ENCODE data around the gene MARF1. TPM values are rescaled to one million over a fixed set of nuclear protein-coding genes. Genes with fewer than 3 reads are reported as not detected.

Gene MARF1
- polyA plus RNA-seq, 1 donor (not counting 4 experiments of a cell fraction or from before 2014, with no cell fraction given): 12.5 TPM

GRCh38 chr16:15598648-15599190 is 44.2 kb downstream of the MARF1 start:
- Histone ChIP-seq H3K79me2 (ENCODE audit: control insufficient read depth, insufficient read depth, low read length) (no peaks in the 10 kb centered on the region), H3K36me3 (ENCODE audit: control insufficient read depth in 2 of 2, extremely low read depth in 1 of 2, insufficient read depth in 2 of 2, low read length in 2 of 2) (peaks cover 24 to 34% of the 10 kb centered on the region in 2 experiments), H3K9me1 (ENCODE audit: control insufficient read depth, extremely low read depth, insufficient read depth, low read length) (no peaks in the 10 kb centered on the region), H3K4me2 (ENCODE audit: control insufficient read depth, extremely low read depth, insufficient read depth, low read depth, low read length) (no peak overlapping the region), H3K4me1 (ENCODE audit: control insufficient read depth, extremely low read depth, insufficient read depth, low read length) (no peaks in the 10 kb centered on the region), H3K9ac (ENCODE audit: control insufficient read depth, extremely low read depth, insufficient read depth, low read length) (no peak overlapping the region), H3K27ac (ENCODE audit: control insufficient read depth, insufficient read depth, low read length) (no peak overlapping the region), H3K27me3 (ENCODE audit: control insufficient read depth, extremely low read depth, insufficient read depth, low read length) (no peaks in the 10 kb centered on the region), H4K20me1 (ENCODE audit: control insufficient read depth, extremely low read depth, insufficient read depth, low read length) (no peaks in the 10 kb centered on the region), H3K4me3 (ENCODE audit: control insufficient read depth in 2 of 3, extremely low read depth in 1 of 3, insufficient read depth in 2 of 3, low read depth in 1 of 3, low read length in 3 of 3) (no peak overlapping the region), H2AFZ (ENCODE audit: control insufficient read depth, low read length) (no peak overlapping the region), H3K9me3 (ENCODE audit: control insufficient read depth, low read depth, low read length) (no peaks in the 10 kb centered on the region)
- DNase-seq (ENCODE audit: low read depth, low spot score): no peak
- FAIRE-seq: no peak
- dilution Hi-C loops (cut with MboI; ENCODE audit: extremely low pct_ligation_motif_present, low sequenced_read_pairs): no loop called here
- no peak for TF ChIP-seq EZH2 (IDR thresholded peaks at IDR 0.05; ENCODE audit: low read length)
- TF ChIP-seq, protein P1, sequence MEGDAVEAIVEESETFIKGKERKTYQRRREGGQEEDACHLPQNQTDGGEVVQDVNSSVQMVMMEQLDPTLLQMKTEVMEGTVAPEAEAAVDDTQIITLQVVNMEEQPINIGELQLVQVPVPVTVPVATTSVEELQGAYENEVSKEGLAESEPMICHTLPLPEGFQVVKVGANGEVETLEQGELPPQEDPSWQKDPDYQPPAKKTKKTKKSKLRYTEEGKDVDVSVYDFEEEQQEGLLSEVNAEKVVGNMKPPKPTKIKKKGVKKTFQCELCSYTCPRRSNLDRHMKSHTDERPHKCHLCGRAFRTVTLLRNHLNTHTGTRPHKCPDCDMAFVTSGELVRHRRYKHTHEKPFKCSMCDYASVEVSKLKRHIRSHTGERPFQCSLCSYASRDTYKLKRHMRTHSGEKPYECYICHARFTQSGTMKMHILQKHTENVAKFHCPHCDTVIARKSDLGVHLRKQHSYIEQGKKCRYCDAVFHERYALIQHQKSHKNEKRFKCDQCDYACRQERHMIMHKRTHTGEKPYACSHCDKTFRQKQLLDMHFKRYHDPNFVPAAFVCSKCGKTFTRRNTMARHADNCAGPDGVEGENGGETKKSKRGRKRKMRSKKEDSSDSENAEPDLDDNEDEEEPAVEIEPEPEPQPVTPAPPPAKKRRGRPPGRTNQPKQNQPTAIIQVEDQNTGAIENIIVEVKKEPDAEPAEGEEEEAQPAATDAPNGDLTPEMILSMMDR (optimal IDR thresholded peaks at IDR 0.05 in 1 of 3, IDR thresholded peaks at IDR 0.05 in 1 of 3, conservative IDR thresholded peaks at IDR 0.05 in 1 of 3; ENCODE audit: extremely low read depth in 1 of 3, insufficient read depth in 2 of 3, low read length in 3 of 3): no peak

DNA sequence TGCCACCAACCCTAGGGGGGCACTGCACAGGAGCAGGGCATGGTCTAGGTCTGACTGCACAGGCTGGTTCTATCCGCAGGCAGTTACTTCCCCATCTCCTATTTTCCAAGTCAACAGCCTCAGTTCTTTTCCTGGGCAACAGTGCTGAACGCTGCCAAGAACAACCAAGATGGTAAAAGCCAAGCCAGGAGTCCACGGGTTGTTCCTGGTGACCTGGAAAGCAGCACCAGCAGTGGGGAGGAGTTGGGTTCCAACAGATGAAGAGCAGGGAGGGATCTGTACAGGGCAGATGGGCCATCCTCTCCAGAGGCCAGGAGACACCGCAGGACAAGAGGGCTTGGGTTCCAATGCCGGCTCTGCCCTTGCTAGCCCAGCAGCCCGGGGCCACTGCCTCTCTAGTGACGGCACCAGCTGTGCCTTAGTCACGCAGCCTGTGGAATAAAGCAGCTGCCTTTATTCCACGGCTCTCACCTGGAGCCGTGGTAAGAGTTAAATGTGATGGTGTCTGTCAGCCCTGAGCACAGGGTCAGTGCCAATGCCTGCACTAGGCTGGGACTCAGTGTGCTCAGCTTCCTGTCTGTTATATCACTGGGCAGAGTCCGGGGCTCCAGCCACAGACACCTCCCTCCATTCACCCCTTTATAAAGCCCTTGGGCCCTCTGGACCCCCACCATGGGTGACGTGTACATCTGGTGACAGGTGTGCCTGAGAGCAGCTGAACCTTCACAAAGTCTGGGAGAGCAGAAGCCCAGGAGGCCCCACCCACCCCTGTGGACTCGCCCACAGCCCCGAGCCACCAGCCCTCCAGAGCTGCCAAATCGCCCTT is 44.9 kb downstream of the MARF1 start:
- peaks cover 1% of the 10 kb centered on the region for H3K4me1 ChIP-seq (ENCODE audit: control insufficient read depth, extremely low read depth, insufficient read depth, low read length)
- H3K9me1 ChIP-seq (ENCODE audit: control insufficient read depth, extremely low read depth, insufficient read depth, low read length): no peaks in the 10 kb centered on the region
- no peak overlapping the region for H2AFZ ChIP-seq (ENCODE audit: control insufficient read depth, low read length)
- H3K9me3 ChIP-seq (ENCODE audit: control insufficient read depth, low read depth, low read length): no peaks in the 10 kb centered on the region
- no peaks in the 10 kb centered on the region for H3K27me3 ChIP-seq (ENCODE audit: control insufficient read depth, extremely low read depth, insufficient read depth, low read length)
- H3K4me2 ChIP-seq (ENCODE audit: control insufficient read depth, extremely low read depth, insufficient read depth, low read depth, low read length): no peak overlapping the region
- dilution Hi-C loops (cut with MboI; ENCODE audit: extremely low pct_ligation_motif_present, low sequenced_read_pairs): no loop called here
- peaks cover 18 to 33% of the 10 kb centered on the region in 2 experiments for H3K36me3 ChIP-seq (ENCODE audit: control insufficient read depth in 2 of 2, extremely low read depth in 1 of 2, insufficient read depth in 2 of 2, low read length in 2 of 2)
- no peak overlapping the region for H3K4me3 ChIP-seq (ENCODE audit: control insufficient read depth in 2 of 3, extremely low read depth in 1 of 3, insufficient read depth in 2 of 3, low read depth in 1 of 3, low read length in 3 of 3)
- H3K9ac ChIP-seq (ENCODE audit: control insufficient read depth, extremely low read depth, insufficient read depth, low read length): no peak overlapping the region
- FAIRE-seq (no peak), DNase-seq (ENCODE audit: low read depth, low spot score) (no peak)
- TF ChIP-seq EZH2 (IDR thresholded peaks at IDR 0.05; ENCODE audit: low read length): no peak
- TF ChIP-seq, protein P1 (optimal IDR thresholded peaks at IDR 0.05 in 1 of 3, IDR thresholded peaks at IDR 0.05 in 1 of 3, conservative IDR thresholded peaks at IDR 0.05 in 1 of 3; ENCODE audit: extremely low read depth in 1 of 3, insufficient read depth in 2 of 3, low read length in 3 of 3): no peak
- H3K27ac ChIP-seq (ENCODE audit: control insufficient read depth, insufficient read depth, low read length): no peak overlapping the region
- H4K20me1 ChIP-seq (ENCODE audit: control insufficient read depth, extremely low read depth, insufficient read depth, low read length): no peaks in the 10 kb centered on the region
- H3K79me2 ChIP-seq (ENCODE audit: control insufficient read depth, insufficient read depth, low read length): no peaks in the 10 kb centered on the region
